ENCODE data around the gene THBS2. TPM values are rescaled to one million over a fixed set of nuclear protein-coding genes. Genes with fewer than 3 reads are reported as not detected.

Gene THBS2
- total RNA-seq, 1 experiment from 2014 or later, result not detected

DNA sequence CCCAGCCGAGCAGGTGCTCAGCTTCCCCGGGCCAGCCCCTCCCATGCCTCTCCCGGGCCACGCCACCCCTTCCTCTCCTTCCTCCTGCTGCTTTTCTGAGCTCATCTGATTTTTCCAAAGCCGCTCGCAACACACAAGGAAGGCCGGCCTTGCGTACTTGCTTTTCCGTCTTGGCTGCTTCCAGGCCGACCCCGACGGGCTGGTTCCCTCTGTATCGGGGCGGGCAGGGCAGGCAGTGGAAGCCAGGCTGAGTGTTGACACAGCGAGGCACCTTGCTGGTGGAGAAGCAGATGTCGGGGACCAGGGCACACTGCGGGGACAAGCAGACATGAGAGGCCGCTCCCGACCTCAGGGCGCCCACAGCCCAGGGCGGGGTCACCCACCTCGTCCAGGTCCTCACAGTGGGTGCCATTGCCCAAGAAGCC lies 21.1 kb downstream of the THBS2 start:
- POLR2A ChIA-PET, result interaction anchor here (0.6 kb wide), 1 partner anchor 18 kb away, joined by 3 read pairs; no protein-coding TSS in a partner anchor
- CTCF ChIA-PET, result no interaction called here
- intact Hi-C loops (cut with micrococcal nuclease), result no loop called here
- H3K4me3 Mint-ChIP-seq (ENCODE audit: unreplicated experiment), result no peak overlapping the region
- DNase-seq (ENCODE audit: unreplicated experiment), result no peak
- H3K36me3 Mint-ChIP-seq (ENCODE audit: insufficient read depth, unreplicated experiment), result no peaks in the 10 kb centered on the region
- peaks cover 29% of the 10 kb centered on the region for H3K9me3 Mint-ChIP-seq (ENCODE audit: unreplicated experiment)
- no peaks in the 10 kb centered on the region for H3K27me3 Mint-ChIP-seq (ENCODE audit: insufficient read depth, unreplicated experiment)
- TF ChIP-seq, protein P1, sequence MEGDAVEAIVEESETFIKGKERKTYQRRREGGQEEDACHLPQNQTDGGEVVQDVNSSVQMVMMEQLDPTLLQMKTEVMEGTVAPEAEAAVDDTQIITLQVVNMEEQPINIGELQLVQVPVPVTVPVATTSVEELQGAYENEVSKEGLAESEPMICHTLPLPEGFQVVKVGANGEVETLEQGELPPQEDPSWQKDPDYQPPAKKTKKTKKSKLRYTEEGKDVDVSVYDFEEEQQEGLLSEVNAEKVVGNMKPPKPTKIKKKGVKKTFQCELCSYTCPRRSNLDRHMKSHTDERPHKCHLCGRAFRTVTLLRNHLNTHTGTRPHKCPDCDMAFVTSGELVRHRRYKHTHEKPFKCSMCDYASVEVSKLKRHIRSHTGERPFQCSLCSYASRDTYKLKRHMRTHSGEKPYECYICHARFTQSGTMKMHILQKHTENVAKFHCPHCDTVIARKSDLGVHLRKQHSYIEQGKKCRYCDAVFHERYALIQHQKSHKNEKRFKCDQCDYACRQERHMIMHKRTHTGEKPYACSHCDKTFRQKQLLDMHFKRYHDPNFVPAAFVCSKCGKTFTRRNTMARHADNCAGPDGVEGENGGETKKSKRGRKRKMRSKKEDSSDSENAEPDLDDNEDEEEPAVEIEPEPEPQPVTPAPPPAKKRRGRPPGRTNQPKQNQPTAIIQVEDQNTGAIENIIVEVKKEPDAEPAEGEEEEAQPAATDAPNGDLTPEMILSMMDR (IDR thresholded peaks at IDR 0.05; ENCODE audit: unreplicated experiment), result no peak
- no TSS peak for BruUV-seq (replicated peaks)
- no peak overlapping the region for H3K27ac Mint-ChIP-seq (ENCODE audit: low read depth, unreplicated experiment)
- peaks cover 8% of the 10 kb centered on the region for H3K4me1 Mint-ChIP-seq (ENCODE audit: insufficient read depth, unreplicated experiment)

DNA sequence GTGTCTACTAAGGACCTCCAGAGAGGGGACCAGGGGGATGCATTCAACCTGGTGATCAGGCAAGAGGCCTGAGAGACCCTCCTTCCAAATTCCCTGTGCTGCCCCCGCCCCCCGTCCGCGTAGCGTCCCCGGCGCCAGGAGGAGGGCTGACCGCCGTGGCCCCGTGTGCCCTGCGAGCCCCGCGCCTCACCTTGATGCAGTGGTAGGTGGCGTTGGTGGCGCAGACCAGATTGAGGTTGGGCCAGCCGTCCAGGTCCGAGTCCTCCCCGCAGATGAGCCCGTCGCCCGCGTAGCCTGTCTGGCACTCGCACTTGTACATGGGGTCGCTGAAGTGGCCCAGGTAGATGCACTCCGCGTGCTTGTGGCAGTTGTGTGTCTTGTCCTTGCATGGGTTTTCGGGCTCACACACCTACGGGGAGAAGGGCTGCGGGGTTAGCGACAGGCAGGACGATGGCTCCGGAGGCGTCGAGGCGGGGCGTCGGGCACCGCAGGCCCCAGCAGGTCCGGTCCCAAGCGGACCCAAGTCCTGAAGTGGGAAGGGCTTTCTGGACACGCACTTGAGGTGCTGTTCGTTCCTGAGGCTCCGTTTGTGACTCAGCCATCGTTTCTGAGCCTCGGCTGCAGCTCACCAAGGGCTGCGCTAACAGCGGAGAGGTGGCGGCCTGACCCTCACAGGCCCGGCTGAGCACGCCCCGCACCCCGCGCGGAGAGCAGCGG lies 21.7 kb downstream of the THBS2 start:
- ChIA-PET CTCF (no interaction called here), POLR2A (no interaction called here)
- TF ChIP-seq, protein P1 (IDR thresholded peaks at IDR 0.05; ENCODE audit: unreplicated experiment), result no peak
- no peak for DNase-seq (ENCODE audit: unreplicated experiment)
- Mint-ChIP-seq H3K36me3 (ENCODE audit: insufficient read depth, unreplicated experiment) (no peaks in the 10 kb centered on the region), H3K4me1 (ENCODE audit: insufficient read depth, unreplicated experiment) (peaks cover 8% of the 10 kb centered on the region), H3K4me3 (ENCODE audit: unreplicated experiment) (no peak overlapping the region), H3K9me3 (ENCODE audit: unreplicated experiment) (peaks cover 29% of the 10 kb centered on the region), H3K27ac (ENCODE audit: low read depth, unreplicated experiment) (no peak overlapping the region), H3K27me3 (ENCODE audit: insufficient read depth, unreplicated experiment) (no peaks in the 10 kb centered on the region)
- intact Hi-C loops (cut with micrococcal nuclease), result no loop called here
- no TSS peak for BruUV-seq (replicated peaks)

DNA sequence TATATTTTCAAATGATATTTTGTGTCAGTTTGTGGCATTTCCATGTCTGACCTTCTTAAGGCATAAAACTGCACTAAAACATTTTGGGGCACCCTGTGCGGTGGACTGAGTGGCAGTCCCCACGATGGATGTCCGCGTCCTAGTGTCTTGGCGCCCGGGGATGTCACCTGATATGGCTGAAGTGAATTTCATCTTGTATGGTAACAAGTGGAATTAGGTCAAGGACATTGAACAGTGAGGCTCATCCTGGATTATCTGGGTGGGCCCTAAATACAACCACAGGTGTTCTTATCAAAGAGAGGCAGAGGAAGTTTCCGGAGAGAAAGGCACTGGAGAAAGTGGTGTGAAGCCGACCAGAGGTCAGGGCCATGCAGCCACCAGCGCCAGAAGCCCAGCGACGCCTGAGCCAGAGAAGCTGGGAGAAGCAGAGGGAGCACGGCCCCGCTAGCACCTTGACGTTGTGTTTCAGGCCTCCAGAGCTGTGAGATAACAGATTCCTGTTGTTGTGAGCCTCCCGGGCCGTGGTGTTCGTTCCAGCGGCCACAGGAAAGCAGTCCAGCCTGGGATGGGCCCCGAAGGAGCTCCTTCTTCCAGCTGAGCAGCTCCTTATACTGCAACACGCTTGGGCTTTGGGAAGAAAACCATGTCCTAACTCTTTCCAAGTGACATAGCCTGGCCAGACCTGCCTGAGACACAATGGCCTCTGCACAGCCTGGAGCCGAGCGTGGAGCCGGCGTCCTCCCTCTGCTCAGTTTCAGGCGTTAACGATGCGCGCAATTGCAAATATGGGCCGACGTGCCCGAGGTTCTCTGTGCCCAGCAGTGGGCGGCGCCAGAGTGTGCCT lies 22.5 kb downstream of the THBS2 start:
- H3K27me3 Mint-ChIP-seq (ENCODE audit: insufficient read depth, unreplicated experiment), result no peaks in the 10 kb centered on the region
- ChIA-PET POLR2A (no interaction called here), CTCF (no interaction called here)
- no peak overlapping the region for H3K4me3 Mint-ChIP-seq (ENCODE audit: unreplicated experiment)
- no peaks in the 10 kb centered on the region for H3K36me3 Mint-ChIP-seq (ENCODE audit: insufficient read depth, unreplicated experiment)
- intact Hi-C loops (cut with micrococcal nuclease), result no loop called here
- TF ChIP-seq, protein P1 (IDR thresholded peaks at IDR 0.05; ENCODE audit: unreplicated experiment), result no peak
- H3K27ac Mint-ChIP-seq (ENCODE audit: low read depth, unreplicated experiment), result no peak overlapping the region
- no TSS peak for BruUV-seq (replicated peaks)
- peaks cover 26% of the 10 kb centered on the region for H3K9me3 Mint-ChIP-seq (ENCODE audit: unreplicated experiment)
- no peak for DNase-seq (ENCODE audit: unreplicated experiment)
- peaks cover 8% of the 10 kb centered on the region for H3K4me1 Mint-ChIP-seq (ENCODE audit: insufficient read depth, unreplicated experiment)

DNA sequence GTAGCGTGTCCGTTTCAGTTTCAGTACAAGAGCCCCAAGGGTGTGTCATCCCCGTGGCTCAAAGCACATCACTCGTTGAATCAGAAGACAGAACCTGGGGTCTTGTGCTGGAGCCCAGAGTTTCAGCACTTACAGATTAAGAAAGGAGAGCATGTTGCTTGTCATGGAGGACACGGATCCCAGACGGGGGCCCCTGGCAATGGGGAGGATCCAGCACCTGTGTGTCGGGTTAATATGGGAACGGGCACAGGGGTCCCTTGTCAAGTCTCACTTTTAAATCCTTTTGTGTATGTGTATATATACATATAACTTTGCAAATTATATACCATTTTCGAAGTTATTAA lies 23.4 kb downstream of the THBS2 start:
- H3K4me3 Mint-ChIP-seq (ENCODE audit: unreplicated experiment), result no peak overlapping the region
- peaks cover 8% of the 10 kb centered on the region for H3K4me1 Mint-ChIP-seq (ENCODE audit: insufficient read depth, unreplicated experiment)
- intact Hi-C loops (cut with micrococcal nuclease), result no loop called here
- TF ChIP-seq, protein P1 (IDR thresholded peaks at IDR 0.05; ENCODE audit: unreplicated experiment), result no peak
- CTCF ChIA-PET, result no interaction called here
- H3K9me3 Mint-ChIP-seq (ENCODE audit: unreplicated experiment), result peaks cover 18% of the 10 kb centered on the region
- no TSS peak for BruUV-seq (replicated peaks)
- no peaks in the 10 kb centered on the region for H3K27me3 Mint-ChIP-seq (ENCODE audit: insufficient read depth, unreplicated experiment)
- H3K36me3 Mint-ChIP-seq (ENCODE audit: insufficient read depth, unreplicated experiment), result no peaks in the 10 kb centered on the region
- DNase-seq (ENCODE audit: unreplicated experiment), result no peak
- POLR2A ChIA-PET, result no interaction called here
- no peak overlapping the region for H3K27ac Mint-ChIP-seq (ENCODE audit: low read depth, unreplicated experiment)
